Peyer's patch (tissue), 4 donors: ENCODE measurements around the gene CD81.

Experiments
- CTCF ChIP-seq, 6 experiments: fragments of 450-650 bp in 4 of 6; fragments of 200-600 bp in 2 of 6; sonication (generic) in 1 of 6; IDR thresholded peaks; one replicate each; pipeline ENCODE4 v1.5.1; 2017 to 2019; ENCODE audit warnings: antibody characterized with exemption in 6 of 6, mild to moderate bottlenecking in 3 of 6, moderate library complexity in 1 of 6
- POLR2A ChIP-seq, 2 donors: fragments of 450-650 bp; IDR thresholded peaks; one replicate each; pipeline ENCODE4 v1.5.1; 2017; ENCODE audit warnings: antibody characterized with exemption in 2 of 2, mild to moderate bottlenecking in 2 of 2, moderate library complexity in 2 of 2

GRCh38 chr11:2409611-2410468 lies 32.7 kb downstream of the CD81 start:
- TF ChIP-seq POLR2A (IDR thresholded peaks at IDR 0.05) (no peak), CTCF (IDR thresholded peaks at IDR 0.05) (no peak)
